ENCODE results near the gene DLGAP1.
"Not testable (repeated sequence)": the region's sequence is repeated elsewhere in the genome, so short reads cannot be mapped to it uniquely, and the experiment has no call there.

The DLGAP1 gene

GRCh38 chr18:4352746-4353551 is 102.2 kb downstream of the DLGAP1 start:
- Mint-ChIP-seq H3K4me1 (no peaks in the 10 kb centered on the region), H3K4me3 (no peak overlapping the region), H3K27ac (no peak overlapping the region), H3K27me3 (no peaks in the 10 kb centered on the region), H3K36me3 (no peaks in the 10 kb centered on the region), H3K9me3 (no peaks in the 10 kb centered on the region)

GRCh38 chr18:4351005-4351404 is 104.1 kb downstream of the DLGAP1 start:
- Mint-ChIP-seq H3K27ac (no peak overlapping the region), H3K36me3 (no peaks in the 10 kb centered on the region), H3K9me3 (no peaks in the 10 kb centered on the region), H3K27me3 (no peaks in the 10 kb centered on the region), H3K4me1 (no peaks in the 10 kb centered on the region), H3K4me3 (no peak overlapping the region)

GRCh38 chr18:4335386-4335785 is 119.7 kb downstream of the DLGAP1 start:
- H3K36me3 Mint-ChIP-seq: no peaks in the 10 kb centered on the region
- H3K4me3 Mint-ChIP-seq: no peak overlapping the region
- no peak overlapping the region for H3K27ac Mint-ChIP-seq
- no peaks in the 10 kb centered on the region for H3K9me3 Mint-ChIP-seq
- H3K4me1 Mint-ChIP-seq: no peaks in the 10 kb centered on the region
- H3K27me3 Mint-ChIP-seq: no peaks in the 10 kb centered on the region

- H3K4me1 Mint-ChIP-seq: no peaks in the 10 kb centered on the region
- H3K9me3 Mint-ChIP-seq: no peaks in the 10 kb centered on the region
- no peaks in the 10 kb centered on the region for H3K27me3 Mint-ChIP-seq
- H3K36me3 Mint-ChIP-seq: no peaks in the 10 kb centered on the region
- H3K27ac Mint-ChIP-seq: no peak overlapping the region
- no peak overlapping the region for H3K4me3 Mint-ChIP-seq
These were observed 122.1 kb downstream of the DLGAP1 start for GRCh38 chr18:4333043-4333442.

GRCh38 chr18:4319738-4320677 is 135.1 kb downstream of the DLGAP1 start:
- peaks cover 8% of the 10 kb centered on the region for H3K9me3 Mint-ChIP-seq
- H3K4me1 Mint-ChIP-seq: no peaks in the 10 kb centered on the region

GRCh38 chr18:4318311-4318710 is 136.8 kb downstream of the DLGAP1 start:
- Mint-ChIP-seq H3K4me1 (no peaks in the 10 kb centered on the region), H3K27me3 (no peaks in the 10 kb centered on the region), H3K27ac (no peak overlapping the region), H3K36me3 (no peaks in the 10 kb centered on the region), H3K4me3 (no peak overlapping the region), H3K9me3 (peaks cover 2% of the 10 kb centered on the region)

More at GRCh38 chr18:4319738-4320677, 135.1 kb downstream of the DLGAP1 start:
- H3K27ac Mint-ChIP-seq: no peak overlapping the region
- no peaks in the 10 kb centered on the region for H3K27me3 Mint-ChIP-seq
- H3K36me3 Mint-ChIP-seq: no peaks in the 10 kb centered on the region
- no peak overlapping the region for H3K4me3 Mint-ChIP-seq

- not testable (repeated sequence) for H3K9me3 Mint-ChIP-seq, H3K27me3 Mint-ChIP-seq, H3K36me3 Mint-ChIP-seq, H3K4me3 Mint-ChIP-seq, H3K4me1 Mint-ChIP-seq, H3K27ac Mint-ChIP-seq
These were observed 143.2 kb downstream of the DLGAP1 start for GRCh38 chr18:4311945-4312344.

GRCh38 chr18:4311136-4311535 is 144.0 kb downstream of the DLGAP1 start:
- H3K27me3 Mint-ChIP-seq: no peaks in the 10 kb centered on the region
- H3K4me1 Mint-ChIP-seq: no peaks in the 10 kb centered on the region
- H3K27ac Mint-ChIP-seq: no peak overlapping the region
- H3K36me3 Mint-ChIP-seq: no peaks in the 10 kb centered on the region
- no peak overlapping the region for H3K4me3 Mint-ChIP-seq
- H3K9me3 Mint-ChIP-seq: peaks cover 9% of the 10 kb centered on the region

GRCh38 chr18:4309227-4309626 is 145.9 kb downstream of the DLGAP1 start:
- Mint-ChIP-seq H3K4me3 (no peak overlapping the region), H3K4me1 (no peaks in the 10 kb centered on the region), H3K27me3 (no peaks in the 10 kb centered on the region), H3K27ac (no peak overlapping the region), H3K36me3 (no peaks in the 10 kb centered on the region), H3K9me3 (peaks cover 9% of the 10 kb centered on the region)

GRCh38 chr18:4308576-4308975 is 146.5 kb downstream of the DLGAP1 start:
- H3K27ac Mint-ChIP-seq: no peak overlapping the region

GRCh38 chr18:4299395-4299794 is 155.7 kb downstream of the DLGAP1 start:
- H3K9me3 Mint-ChIP-seq: no peaks in the 10 kb centered on the region
- no peaks in the 10 kb centered on the region for H3K4me1 Mint-ChIP-seq
- no peak overlapping the region for H3K4me3 Mint-ChIP-seq
- no peaks in the 10 kb centered on the region for H3K36me3 Mint-ChIP-seq
- H3K27me3 Mint-ChIP-seq: no peaks in the 10 kb centered on the region
- H3K27ac Mint-ChIP-seq: no peak overlapping the region

More at GRCh38 chr18:4308576-4308975, 146.5 kb downstream of the DLGAP1 start:
- Mint-ChIP-seq H3K9me3 (peaks cover 9% of the 10 kb centered on the region), H3K36me3 (no peaks in the 10 kb centered on the region), H3K27me3 (no peaks in the 10 kb centered on the region), H3K4me1 (no peaks in the 10 kb centered on the region), H3K4me3 (no peak overlapping the region)

- no peaks in the 10 kb centered on the region for H3K27me3 Mint-ChIP-seq
- H3K4me3 Mint-ChIP-seq: no peak overlapping the region
- no peaks in the 10 kb centered on the region for H3K9me3 Mint-ChIP-seq
- no peaks in the 10 kb centered on the region for H3K4me1 Mint-ChIP-seq
- H3K36me3 Mint-ChIP-seq: no peaks in the 10 kb centered on the region
- no peak overlapping the region for H3K27ac Mint-ChIP-seq
These were observed 161.8 kb downstream of the DLGAP1 start for GRCh38 chr18:4293337-4293736.

- Mint-ChIP-seq H3K4me1 (no peaks in the 10 kb centered on the region), H3K27ac (no peak overlapping the region), H3K4me3 (no peak overlapping the region), H3K27me3 (no peaks in the 10 kb centered on the region), H3K9me3 (no peaks in the 10 kb centered on the region), H3K36me3 (no peaks in the 10 kb centered on the region)
These were observed 162.4 kb downstream of the DLGAP1 start for GRCh38 chr18:4292696-4293095.

- not testable (repeated sequence) for H3K36me3 Mint-ChIP-seq, H3K9me3 Mint-ChIP-seq, H3K27me3 Mint-ChIP-seq, H3K4me1 Mint-ChIP-seq, H3K4me3 Mint-ChIP-seq, H3K27ac Mint-ChIP-seq
These were observed 167.8 kb downstream of the DLGAP1 start for GRCh38 chr18:4287340-4287739.

- Mint-ChIP-seq H3K4me3 (no peak overlapping the region), H3K36me3 (no peaks in the 10 kb centered on the region), H3K27me3 (no peaks in the 10 kb centered on the region), H3K4me1 (no peaks in the 10 kb centered on the region), H3K9me3 (no peaks in the 10 kb centered on the region), H3K27ac (no peak overlapping the region)
These were observed 168.9 kb downstream of the DLGAP1 start for GRCh38 chr18:4286256-4286655.

- Mint-ChIP-seq H3K27ac (no peak overlapping the region), H3K9me3 (no peaks in the 10 kb centered on the region), H3K4me1 (no peaks in the 10 kb centered on the region), H3K4me3 (no peak overlapping the region), H3K27me3 (no peaks in the 10 kb centered on the region), H3K36me3 (no peaks in the 10 kb centered on the region)
These were observed 169.6 kb downstream of the DLGAP1 start for GRCh38 chr18:4285525-4285924.

All from activated naive CD4-positive, alpha-beta T cell treated with anti-CD3 and anti-CD28 coated beads, Interleukin-2, amount 50 U/mL, for 24 hours (primary cell).